ENCODE results near the gene CR1L. TPM values are rescaled to one million over a fixed set of nuclear protein-coding genes. Genes with fewer than 3 reads are reported as not detected.

Gene CR1L
- total and polyA plus RNA-seq, 9 of the 15 experiments (the other 6 are each of a cell fraction or from before 2014, with no cell fraction given): 10.1 to 74.8 (median 34.3) TPM

GRCh38 chr1:207751790-207752455, 107.0 kb downstream of the CR1L start, which contains the start of gene CD46 (continued):
- TF ChIP-seq HES1 (IDR thresholded peaks at IDR 0.05; ENCODE audit: low read depth) (no peak), ZNF764 (CRISPR knock-in tag; IDR thresholded peaks at IDR 0.05; ENCODE audit: low read depth) (no peak), ILK (tag; IDR thresholded peaks at IDR 0.05; ENCODE audit: borderline replicate concordance, low read depth) (no peak), GTF2B (IDR thresholded peaks at IDR 0.05; ENCODE audit: extremely low read depth, insufficient read length) (no peak), ZNF445 (CRISPR knock-in tag; IDR thresholded peaks at IDR 0.05; ENCODE audit: low read depth) (no peak), ZNF551 (CRISPR knock-in tag; IDR thresholded peaks at IDR 0.05) (no peak), IRF9 (tag; IDR thresholded peaks at IDR 0.05) (no peak), E2F4 (CRISPR knock-in tag; IDR thresholded peaks at IDR 0.05; ENCODE audit: low read depth) (no peak), CHD2 (IDR thresholded peaks at IDR 0.05; ENCODE audit: low read depth, low read length) (no peak), MCM3 (IDR thresholded peaks at IDR 0.05) (no peak), EP300 (IDR thresholded peaks at IDR 0.05; ENCODE audit: low read length) (peak; percentile 48), HMBOX1 (IDR thresholded peaks at IDR 0.05) (no peak), ESRRA (IDR thresholded peaks at IDR 0.05; ENCODE audit: borderline replicate concordance, low read depth) (peak; percentile 88), SP2 (IDR thresholded peaks at IDR 0.05; ENCODE audit: extremely low read depth, low read depth, low read length, poor library complexity, severe bottlenecking) (no peak), TCFL5 (CRISPR knock-in tag; conservative IDR thresholded peaks at IDR 0.05) (no peak), JUNB (CRISPR knock-in tag; conservative IDR thresholded peaks at IDR 0.05) (no peak), HDAC8 (tag; IDR thresholded peaks at IDR 0.05) (0 out of 2 replicates have a peak, but pooled peaks have one; percentile 22), CHCHD3 (CRISPR knock-in tag; IDR thresholded peaks at IDR 0.05) (0 out of 2 replicates have a peak, but pooled peaks have one; percentile 53), SAP30 (IDR thresholded peaks at IDR 0.05; ENCODE audit: borderline replicate concordance, insufficient read depth, low read depth, low read length, poor library complexity, severe bottlenecking) (peak; percentile 33), TOE1 (IDR thresholded peaks at IDR 0.05; ENCODE audit: borderline replicate concordance) (peak; percentile 65; the same call in 1 of the 2 replicates), TOE1 (CRISPR knock-in tag; IDR thresholded peaks at IDR 0.05; ENCODE audit: borderline replicate concordance, low read depth) (no peak), RBM15 (IDR thresholded peaks at IDR 0.05; ENCODE audit: insufficient read depth, low read length) (no peak)

Measured in K562 (cell line).